Activated naive CD8-positive, alpha-beta T cell treated with anti-CD3 and anti-CD28 coated beads, Interleukin-2, amount 50 U/mL, for 24 hours (primary cell): ENCODE measurements around the gene LAMC2.
A peak's percentile ranks its signal among the peaks of the same experiment; 100 is the strongest.

Experiments
- ATAC-seq: fragments of 150-1000 bp; cut with Tn5 transposase; one replicate; pipeline ENCODE4 v1.10.0; 2021
- DNase-seq: peaks from one replicate; pipeline ENCODE4 v3.0.0; 2021
- H3K27ac Mint-ChIP-seq: one replicate; pipeline ENCODE4 v1.8.0; 2021; ENCODE audit warnings: mild to moderate bottlenecking, mixed read lengths
- H3K27me3 Mint-ChIP-seq: one replicate; pipeline ENCODE4 v1.8.0; 2021; ENCODE audit warnings: mixed read lengths
- H3K36me3 Mint-ChIP-seq: one replicate; pipeline ENCODE4 v1.8.0; 2021; ENCODE audit warnings: low read depth, mixed read lengths
- H3K4me1 Mint-ChIP-seq: one replicate; pipeline ENCODE4 v1.8.0; 2021; ENCODE audit warnings: mixed read lengths
- H3K4me3 Mint-ChIP-seq: one replicate; pipeline ENCODE4 v1.8.0; 2021; ENCODE audit warnings: mild to moderate bottlenecking, moderate library complexity, mixed read lengths
- H3K9me3 Mint-ChIP-seq: one replicate; pipeline ENCODE4 v1.8.0; 2021; ENCODE audit warnings: mixed read lengths

LAMC2 gene

DNA sequence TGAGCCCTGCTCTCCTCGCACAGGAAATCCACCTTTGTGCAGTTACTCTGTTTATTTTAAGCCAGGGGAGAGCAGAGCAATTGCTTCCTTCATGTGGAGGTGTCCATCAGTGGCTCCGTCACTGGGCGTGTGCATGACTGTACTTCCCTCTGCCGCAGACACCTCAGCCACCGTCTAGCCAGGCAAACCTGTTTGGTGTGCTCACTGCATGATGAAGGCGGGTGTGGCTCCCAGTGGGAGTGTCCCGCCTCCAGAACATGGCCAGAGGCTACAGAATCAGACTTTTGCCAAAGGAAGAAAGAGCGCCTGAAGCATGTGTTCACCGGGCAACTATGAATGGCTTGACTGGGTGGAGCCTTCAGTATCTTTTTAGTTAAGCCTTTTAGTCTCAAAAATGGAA, 26.1 kb upstream of the LAMC2 start:
- H3K4me3 Mint-ChIP-seq = no peak overlapping the region
- no peak for DNase-seq
- ATAC-seq = no peak
- H3K27me3 Mint-ChIP-seq = no peaks in the 10 kb centered on the region
- H3K9me3 Mint-ChIP-seq = no peaks in the 10 kb centered on the region
- H3K36me3 Mint-ChIP-seq = no peaks in the 10 kb centered on the region
- H3K4me1 Mint-ChIP-seq = no peaks in the 10 kb centered on the region
- no peak overlapping the region for H3K27ac Mint-ChIP-seq

DNA sequence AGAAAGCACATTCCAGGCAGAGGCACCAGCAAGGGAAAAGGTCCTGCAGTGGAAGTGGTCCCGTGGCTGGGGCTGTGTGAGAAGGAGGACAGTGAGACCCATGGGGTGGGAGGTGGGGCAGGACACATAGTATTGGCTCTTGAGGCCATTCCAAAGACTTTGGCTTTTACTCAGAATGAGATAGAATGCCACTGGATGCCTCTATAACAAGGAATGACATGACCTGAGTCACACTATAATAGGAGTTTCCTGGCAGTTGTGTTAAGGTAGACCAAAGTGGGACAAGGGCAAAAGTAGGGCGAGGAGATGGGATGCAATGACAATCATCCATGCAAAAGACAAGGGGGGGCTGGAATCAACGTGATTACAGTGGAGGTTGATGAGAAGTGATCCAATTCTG, 24.7 kb upstream of the LAMC2 start:
- Mint-ChIP-seq H3K4me1 (no peaks in the 10 kb centered on the region), H3K36me3 (no peaks in the 10 kb centered on the region), H3K4me3 (no peak overlapping the region), H3K27me3 (no peaks in the 10 kb centered on the region), H3K27ac (no peak overlapping the region), H3K9me3 (no peaks in the 10 kb centered on the region)
- DNase-seq (no peak), ATAC-seq (no peak)

DNA sequence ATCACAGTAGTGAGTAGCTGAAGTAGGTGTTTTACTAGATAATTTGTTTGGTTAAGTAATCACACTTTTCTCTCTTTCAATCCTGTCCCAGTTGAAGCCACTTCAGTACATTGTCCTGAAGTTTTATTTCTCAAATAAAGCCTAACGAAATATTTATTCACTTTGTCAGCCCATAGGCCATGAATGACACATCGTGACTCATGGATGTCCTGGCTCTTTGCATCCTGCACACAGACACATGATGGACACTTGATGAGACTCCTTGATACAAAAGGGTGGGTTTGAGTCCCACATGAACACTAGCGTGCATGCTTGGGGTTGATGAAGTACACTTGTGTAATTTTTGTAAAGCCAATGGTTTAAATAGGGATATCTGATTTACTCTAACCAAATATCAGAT, 22.7 kb upstream of the LAMC2 start:
- no peak overlapping the region for H3K4me3 Mint-ChIP-seq
- DNase-seq (no peak), ATAC-seq (no peak)
- no peaks in the 10 kb centered on the region for H3K9me3 Mint-ChIP-seq
- no peaks in the 10 kb centered on the region for H3K36me3 Mint-ChIP-seq
- H3K27me3 Mint-ChIP-seq = no peaks in the 10 kb centered on the region
- no peaks in the 10 kb centered on the region for H3K4me1 Mint-ChIP-seq
- no peak overlapping the region for H3K27ac Mint-ChIP-seq

DNA sequence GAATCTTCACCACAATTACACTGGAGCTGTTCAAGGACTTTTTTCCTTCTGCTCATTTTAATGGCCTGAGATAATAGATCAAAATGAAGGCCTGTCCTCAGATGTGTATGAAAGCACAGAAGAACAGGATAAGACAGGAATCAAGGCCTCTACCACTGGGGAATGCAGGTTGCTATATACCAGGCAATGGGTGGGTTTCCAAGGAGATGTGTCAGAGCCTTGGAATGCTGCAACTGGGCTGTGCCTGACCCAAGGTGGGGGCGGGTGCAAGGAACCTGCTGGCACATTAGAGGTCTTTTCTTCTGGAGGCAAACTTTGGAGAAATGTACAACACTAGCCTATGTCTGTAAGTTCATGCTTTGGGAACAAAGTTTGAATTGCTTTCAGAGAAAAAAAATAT, 21.7 kb upstream of the LAMC2 start:
- no peak for ATAC-seq
- Mint-ChIP-seq H3K9me3 (no peaks in the 10 kb centered on the region), H3K4me3 (no peak overlapping the region), H3K27me3 (no peaks in the 10 kb centered on the region), H3K27ac (no peak overlapping the region), H3K4me1 (no peaks in the 10 kb centered on the region), H3K36me3 (no peaks in the 10 kb centered on the region)
- no peak for DNase-seq

DNA sequence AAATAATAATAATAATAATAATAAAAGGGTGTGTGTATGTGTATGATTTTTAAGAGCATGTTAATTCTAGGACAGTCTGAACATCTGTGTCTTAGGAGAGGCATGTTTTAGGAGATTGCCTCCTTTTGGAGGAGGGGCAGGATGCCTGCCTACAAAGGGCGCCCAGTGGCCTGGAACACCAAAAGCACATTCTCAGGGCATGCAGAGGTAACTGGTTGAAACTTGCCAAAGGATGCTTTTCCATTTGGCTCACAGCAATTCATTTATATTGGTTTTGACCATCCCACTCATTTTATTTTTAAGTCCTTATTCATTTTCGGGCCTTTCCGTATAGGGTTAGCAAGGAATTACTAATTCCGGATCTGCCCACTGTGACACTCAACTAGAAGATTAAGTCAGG, 21.1 kb upstream of the LAMC2 start:
- ATAC-seq (no peak), DNase-seq (no peak)
- no peak overlapping the region for H3K4me3 Mint-ChIP-seq
- no peaks in the 10 kb centered on the region for H3K36me3 Mint-ChIP-seq
- no peaks in the 10 kb centered on the region for H3K4me1 Mint-ChIP-seq
- H3K27me3 Mint-ChIP-seq = no peaks in the 10 kb centered on the region
- no peak overlapping the region for H3K27ac Mint-ChIP-seq
- H3K9me3 Mint-ChIP-seq = no peaks in the 10 kb centered on the region

DNA sequence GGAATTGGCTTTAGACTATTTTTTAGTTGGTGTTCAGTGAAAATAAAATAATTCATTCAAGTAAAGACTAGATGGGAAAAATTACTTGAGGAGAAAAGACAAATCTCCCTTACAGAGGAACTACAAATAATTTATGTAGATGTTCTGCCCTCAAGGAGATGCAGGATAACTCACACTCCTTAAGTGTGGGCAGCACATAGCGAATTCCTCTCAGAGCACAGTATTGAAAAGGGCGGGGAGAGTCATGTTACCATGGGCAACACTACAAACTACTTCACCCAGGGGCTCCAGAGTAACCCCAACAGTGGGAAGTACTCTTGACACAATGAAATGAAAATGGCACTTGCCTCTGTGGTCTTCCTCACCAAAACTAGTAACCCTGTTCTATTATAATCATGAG, 20.6 kb upstream of the LAMC2 start:
- no peaks in the 10 kb centered on the region for H3K36me3 Mint-ChIP-seq
- DNase-seq (no peak), ATAC-seq (no peak)
- H3K27ac Mint-ChIP-seq = no peak overlapping the region
- H3K4me1 Mint-ChIP-seq = no peaks in the 10 kb centered on the region
- no peaks in the 10 kb centered on the region for H3K9me3 Mint-ChIP-seq
- no peak overlapping the region for H3K4me3 Mint-ChIP-seq
- no peaks in the 10 kb centered on the region for H3K27me3 Mint-ChIP-seq

DNA sequence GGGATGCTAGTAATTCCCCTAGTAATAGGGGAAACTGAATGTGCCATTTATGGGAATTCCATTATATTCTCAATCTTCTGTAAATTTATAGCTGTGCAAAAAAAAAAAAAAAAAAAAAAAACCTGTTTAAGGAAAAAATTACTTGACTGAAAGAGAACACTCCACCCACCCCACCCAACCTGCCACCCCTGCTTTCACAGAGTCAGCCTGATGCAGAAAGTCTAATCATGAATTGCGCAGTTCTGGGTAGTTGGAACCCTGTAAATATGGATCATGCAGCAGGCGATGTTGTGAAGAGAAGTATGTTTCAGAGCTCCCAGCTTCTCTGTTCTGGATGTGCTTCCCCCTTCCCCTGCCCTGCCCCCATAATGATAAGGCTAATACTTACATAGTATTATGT, 19.6 kb upstream of the LAMC2 start:
- no peak for ATAC-seq
- Mint-ChIP-seq H3K4me3 (no peak overlapping the region), H3K27me3 (no peaks in the 10 kb centered on the region), H3K9me3 (no peaks in the 10 kb centered on the region), H3K36me3 (no peaks in the 10 kb centered on the region), H3K27ac (no peak overlapping the region), H3K4me1 (no peaks in the 10 kb centered on the region)
- DNase-seq = no peak

DNA sequence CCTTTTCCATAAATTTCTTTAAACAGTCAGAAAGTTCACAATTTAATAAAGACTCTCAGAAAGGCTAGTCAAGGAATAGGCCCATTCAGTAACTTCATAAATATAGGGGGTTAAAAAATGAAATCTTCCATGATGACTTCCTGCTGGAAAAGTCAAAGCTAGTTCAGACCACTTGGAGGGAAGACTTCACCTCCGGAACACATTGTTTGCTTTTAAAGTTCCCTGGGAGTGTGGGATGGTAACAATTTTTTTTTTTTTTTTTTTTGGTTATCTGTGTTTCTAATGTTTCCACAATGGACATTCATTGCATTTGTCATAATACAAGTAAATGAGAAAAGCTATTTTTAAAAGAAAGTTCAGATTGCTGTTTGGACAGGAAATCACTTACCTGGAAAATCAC, 18.4 kb upstream of the LAMC2 start:
- H3K27ac Mint-ChIP-seq = no peak overlapping the region
- H3K4me3 Mint-ChIP-seq = no peak overlapping the region
- H3K4me1 Mint-ChIP-seq = no peaks in the 10 kb centered on the region
- H3K36me3 Mint-ChIP-seq = no peaks in the 10 kb centered on the region
- H3K9me3 Mint-ChIP-seq = no peaks in the 10 kb centered on the region
- ATAC-seq (no peak), DNase-seq (no peak)
- H3K27me3 Mint-ChIP-seq = no peaks in the 10 kb centered on the region

DNA sequence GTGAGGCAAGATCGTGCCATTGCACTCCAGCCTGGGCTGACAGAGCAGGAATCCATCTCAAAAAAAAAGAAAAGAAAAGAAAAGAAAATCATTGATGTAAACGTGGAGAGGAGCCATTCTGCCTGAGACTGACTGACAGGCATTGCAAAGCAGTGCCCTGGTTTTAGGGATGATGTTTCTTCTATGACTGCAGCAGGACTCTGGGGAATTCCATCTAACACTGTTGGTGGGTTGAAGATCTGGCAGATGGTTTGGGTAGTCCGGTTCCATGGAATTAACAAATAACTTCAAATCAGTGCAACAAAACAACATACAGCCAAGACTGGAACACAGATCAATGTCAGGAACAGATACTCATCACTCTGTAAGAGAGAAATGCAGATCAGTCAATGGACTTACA, 17.8 kb upstream of the LAMC2 start:
- ATAC-seq (no peak), DNase-seq (no peak)
- Mint-ChIP-seq H3K4me1 (no peaks in the 10 kb centered on the region), H3K36me3 (no peaks in the 10 kb centered on the region), H3K27ac (no peak overlapping the region), H3K4me3 (no peak overlapping the region), H3K9me3 (no peaks in the 10 kb centered on the region), H3K27me3 (no peaks in the 10 kb centered on the region)

DNA sequence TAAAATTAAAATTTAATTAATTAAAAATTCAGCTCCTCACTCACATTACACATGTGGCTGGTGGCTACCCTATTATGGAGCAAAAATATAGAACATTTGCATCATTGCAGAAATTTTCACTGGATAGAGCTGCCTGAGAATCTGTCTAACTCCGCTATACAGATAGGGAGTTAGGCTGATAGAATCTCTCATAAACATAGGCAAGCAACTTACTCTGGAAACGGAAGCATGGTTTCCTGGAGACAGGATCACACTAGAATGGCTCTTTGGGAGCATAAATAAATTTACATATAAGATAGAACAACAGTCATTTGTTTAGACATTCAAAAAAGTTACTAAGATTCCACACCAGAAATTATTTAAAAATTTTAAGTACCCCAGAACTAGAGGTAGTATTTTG, 12.2 kb upstream of the LAMC2 start:
- peaks cover 2% of the 10 kb centered on the region for H3K27me3 Mint-ChIP-seq
- no peaks in the 10 kb centered on the region for H3K9me3 Mint-ChIP-seq
- H3K4me1 Mint-ChIP-seq = no peaks in the 10 kb centered on the region
- H3K36me3 Mint-ChIP-seq = no peaks in the 10 kb centered on the region
- no peak overlapping the region for H3K4me3 Mint-ChIP-seq
- DNase-seq (no peak), ATAC-seq (no peak)
- H3K27ac Mint-ChIP-seq = no peak overlapping the region

DNA sequence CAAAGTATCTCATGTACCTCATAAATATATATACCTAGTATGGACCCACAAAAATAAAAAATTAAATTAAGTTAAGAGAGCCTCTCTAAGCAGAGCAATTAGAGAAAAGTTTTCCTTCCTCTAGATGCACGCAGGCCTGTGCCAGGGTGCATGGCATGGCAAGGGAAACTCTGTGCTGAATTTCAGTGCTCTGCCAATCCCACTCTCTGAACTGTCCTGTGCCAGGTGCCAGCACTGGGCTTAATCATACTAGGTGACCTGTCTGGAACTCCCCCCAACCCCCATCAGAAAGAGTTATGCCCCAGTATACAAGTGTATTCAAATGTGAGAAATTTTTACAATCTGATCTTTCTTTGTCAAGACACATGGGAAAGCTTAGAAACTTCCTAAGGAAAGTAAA, 10.4 kb upstream of the LAMC2 start:
- ATAC-seq (no peak), DNase-seq (no peak)
- Mint-ChIP-seq H3K27ac (no peak overlapping the region), H3K4me1 (peaks cover 5% of the 10 kb centered on the region), H3K9me3 (no peaks in the 10 kb centered on the region), H3K36me3 (no peaks in the 10 kb centered on the region), H3K27me3 (peaks cover 2% of the 10 kb centered on the region), H3K4me3 (no peak overlapping the region)

DNA sequence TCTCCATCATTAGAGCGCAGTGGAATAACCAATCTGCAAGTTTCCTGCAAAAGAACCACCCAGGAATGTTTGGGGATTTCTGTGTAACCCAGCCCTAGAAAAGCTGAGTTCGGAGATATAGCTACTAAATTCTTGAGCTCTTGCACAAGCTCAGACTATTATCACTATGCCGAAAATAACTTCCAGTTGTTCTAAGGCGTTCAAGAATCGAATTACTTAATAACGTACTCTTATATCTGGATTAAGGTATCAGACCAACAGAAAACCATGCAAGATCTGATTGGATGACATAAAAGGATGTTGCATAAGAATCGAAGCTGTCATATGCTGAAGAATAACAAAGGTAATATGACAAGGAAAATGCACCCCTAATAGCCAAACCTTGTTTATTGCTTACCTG, 7.5 kb upstream of the LAMC2 start:
- Mint-ChIP-seq H3K27me3 (peaks cover 2% of the 10 kb centered on the region), H3K4me1 (peaks cover 11% of the 10 kb centered on the region), H3K27ac (no peak overlapping the region), H3K36me3 (no peaks in the 10 kb centered on the region), H3K4me3 (no peak overlapping the region), H3K9me3 (no peaks in the 10 kb centered on the region)
- DNase-seq = no peak
- no peak for ATAC-seq

DNA sequence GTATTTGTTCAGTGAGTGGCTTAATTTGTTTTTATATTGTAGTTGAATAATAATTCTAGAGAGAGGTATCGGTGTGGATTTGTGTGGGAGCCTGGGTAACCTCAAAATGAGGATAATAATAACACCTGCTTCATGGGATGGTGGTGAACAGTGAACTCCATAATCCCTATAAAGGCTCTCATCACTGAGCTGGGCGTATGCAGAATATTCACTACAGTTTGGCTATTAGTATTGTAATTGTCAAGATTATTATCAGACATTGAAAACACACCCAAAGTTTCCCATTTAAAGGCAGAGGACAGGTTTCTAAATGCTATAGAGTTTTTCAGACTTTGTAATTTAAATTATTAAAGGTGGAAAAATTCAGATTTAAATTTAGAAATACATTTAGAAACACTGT, 7.0 kb upstream of the LAMC2 start:
- Mint-ChIP-seq H3K9me3 (no peaks in the 10 kb centered on the region), H3K27me3 (peaks cover 2% of the 10 kb centered on the region), H3K27ac (no peak overlapping the region), H3K4me1 (peaks cover 11% of the 10 kb centered on the region), H3K36me3 (no peaks in the 10 kb centered on the region), H3K4me3 (no peak overlapping the region)
- DNase-seq (no peak), ATAC-seq (no peak)

DNA sequence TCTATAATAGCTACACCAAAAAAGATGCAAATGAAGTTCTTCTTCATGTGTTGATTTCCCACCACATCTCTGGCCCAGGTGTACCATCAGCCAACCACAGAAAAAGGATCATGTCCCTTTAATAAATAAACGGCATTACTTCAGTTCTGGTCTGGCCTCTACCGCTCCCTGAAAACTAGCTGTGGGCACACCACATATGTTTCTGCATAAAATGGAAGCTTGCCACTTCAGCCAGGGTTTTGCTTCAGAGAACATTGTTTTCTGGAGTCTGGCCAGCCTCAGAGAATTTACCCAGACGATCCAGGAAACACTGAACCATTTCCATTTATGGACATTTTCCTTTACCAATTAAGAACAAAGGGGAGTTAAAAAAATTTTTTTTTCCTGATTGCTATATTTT, 5.8 kb upstream of the LAMC2 start:
- Mint-ChIP-seq H3K9me3 (no peaks in the 10 kb centered on the region), H3K36me3 (no peaks in the 10 kb centered on the region), H3K27ac (peak overlapping the region; percentile 11), H3K27me3 (no peaks in the 10 kb centered on the region), H3K4me1 (peaks cover 11% of the 10 kb centered on the region), H3K4me3 (no peak overlapping the region)
- DNase-seq (no peak), ATAC-seq (no peak)

DNA sequence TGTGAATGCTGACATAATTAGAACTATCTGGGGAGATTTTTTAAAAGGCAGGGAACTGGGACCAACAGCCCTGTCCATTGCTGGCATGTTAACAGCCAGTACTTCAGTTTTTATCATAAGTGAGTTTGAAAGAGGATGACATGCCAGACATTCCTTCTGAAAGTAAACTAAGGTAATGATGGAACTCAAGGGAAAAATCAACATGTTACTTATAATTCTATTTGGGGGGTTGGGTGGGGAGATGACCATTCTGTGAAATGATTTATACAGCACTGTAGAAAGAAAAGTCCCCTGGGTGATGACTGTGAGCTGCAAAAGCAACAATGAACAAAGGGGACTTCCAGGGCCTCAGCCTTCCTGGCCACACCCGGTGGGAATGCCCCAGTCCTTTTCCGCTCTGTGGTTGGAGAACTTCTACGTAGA, 5.4 kb upstream of the LAMC2 start:
- H3K9me3 Mint-ChIP-seq = no peaks in the 10 kb centered on the region

DNA sequence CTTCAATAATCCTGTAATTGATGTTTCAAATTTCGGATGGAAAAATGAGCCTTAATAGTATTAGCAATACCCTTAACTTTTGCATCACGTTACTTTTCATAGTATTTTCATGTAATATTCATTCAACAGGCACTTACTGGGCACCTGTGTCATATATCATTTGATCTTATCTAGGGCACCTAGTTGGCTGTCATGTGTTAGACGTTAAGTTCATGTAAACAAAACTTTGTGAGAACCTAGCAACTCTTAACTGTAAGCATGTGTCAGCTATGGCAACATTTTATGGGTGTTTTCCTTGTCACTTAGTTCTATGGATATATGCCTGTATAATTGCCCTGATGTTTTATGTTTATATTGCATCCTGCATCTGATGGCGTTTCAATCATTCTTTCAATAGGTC, 777 bp downstream of the LAMC2 start:
- Mint-ChIP-seq H3K4me1 (no peaks in the 10 kb centered on the region), H3K27ac (no peak overlapping the region), H3K4me3 (no peak overlapping the region), H3K9me3 (no peaks in the 10 kb centered on the region), H3K36me3 (no peaks in the 10 kb centered on the region), H3K27me3 (peaks cover 24% of the 10 kb centered on the region)
- ATAC-seq (no peak), DNase-seq (no peak)

More for the DNA sequence above, 5.4 kb upstream of the LAMC2 start:
- peaks cover 3% of the 10 kb centered on the region for H3K27me3 Mint-ChIP-seq
- no peak overlapping the region for H3K4me3 Mint-ChIP-seq
- DNase-seq (peak; percentile 18), ATAC-seq (peak; percentile 57)
- H3K36me3 Mint-ChIP-seq = no peaks in the 10 kb centered on the region
- peaks cover 11% of the 10 kb centered on the region for H3K4me1 Mint-ChIP-seq
- peak overlapping the region; percentile 11 for H3K27ac Mint-ChIP-seq
